Ovary (tissue), 3 donors: Measurements from ENCODE around the gene PLA2G2D.

ENCODE experiments used
- CTCF ChIP-seq, 3 donors: fragments of 450-650 bp in 2 of 3; fragments of 200-600 bp in 1 of 3; IDR thresholded peaks; one replicate each; pipeline versions ENCODE4 v1.5.1 to v1.8.0; 2016 to 2022; ENCODE audit warnings: antibody characterized with exemption in 3 of 3, mild to moderate bottlenecking in 1 of 3
- EP300 ChIP-seq: sonication (generic); formaldehyde crosslinking; IDR thresholded peaks from one replicate; pipeline ENCODE4 v1.6.1; 2017; ENCODE audit warnings: antibody characterized with exemption
- donor health status: DM: no; HTN: no; CAD: no.

- TF ChIP-seq CTCF (IDR thresholded peaks at IDR 0.05) (no peak), EP300 (no peak)
Observed at GRCh38 chr1:20120796-20121195, 1.5 kb upstream of the PLA2G2D start.
